Measurements from ENCODE around the gene TGFBI. TPM values are rescaled to one million over a fixed set of nuclear protein-coding genes. Genes with fewer than 3 reads are reported as not detected.

Gene TGFBI
- total and polyA plus RNA-seq, 2 donors (not counting 1 experiment from before 2014, with no cell fraction given): 398 to 889 TPM

DNA sequence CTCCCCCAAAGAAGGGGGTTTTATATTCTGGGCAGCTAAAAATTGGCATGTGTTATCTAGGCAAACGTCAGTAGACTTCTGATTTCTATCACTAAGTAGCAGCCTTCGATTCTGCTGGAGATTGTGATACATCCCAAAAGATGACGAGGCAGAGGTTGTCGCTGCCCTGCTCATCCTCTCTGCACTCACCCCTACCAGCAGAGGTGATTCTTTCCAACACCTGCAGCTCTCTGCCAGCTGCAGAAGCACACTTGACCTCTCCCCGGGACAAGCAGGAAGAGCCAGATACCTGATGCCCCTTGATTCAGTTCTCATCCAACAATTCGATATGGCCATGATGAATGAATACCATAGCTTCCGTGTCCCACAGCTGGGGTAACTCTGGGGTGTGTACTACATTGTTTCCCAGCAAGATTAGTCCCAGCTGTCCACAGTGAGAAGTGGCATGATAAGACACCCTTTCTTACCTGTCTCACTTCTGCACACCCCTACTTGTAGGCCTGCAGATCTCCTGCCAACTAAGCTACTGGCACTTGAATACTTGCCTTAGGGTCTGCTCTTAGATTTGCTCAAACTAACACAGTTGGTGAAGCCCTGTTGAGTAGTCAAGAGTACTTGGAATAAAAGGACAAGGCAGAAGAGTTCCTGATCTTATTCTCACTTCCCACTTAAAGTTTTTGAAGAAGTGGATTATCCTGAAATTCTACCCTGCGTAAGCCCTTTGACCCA lies 66.3 kb downstream of the TGFBI start:
- no peak overlapping the region for H3K4me2 ChIP-seq (ENCODE audit: extremely low read depth, insufficient read depth, low read length)
- no peak for DNase-seq (ENCODE audit: low read depth in 2 of 2)
- no peaks in the 10 kb centered on the region for H3K9me3 ChIP-seq (ENCODE audit: control insufficient read depth, insufficient read depth, low read depth, low read length)
- H3K27ac ChIP-seq (ENCODE audit: insufficient read depth, low read length): no peak overlapping the region
- H3K4me3 ChIP-seq (replicated peaks in 1 of 4; ENCODE audit: control extremely low read depth in 1 of 4, insufficient read depth in 1 of 4, low read depth in 3 of 4, low read length in 4 of 4): no peak overlapping the region
- no peaks in the 10 kb centered on the region for H3K27me3 ChIP-seq (ENCODE audit: control insufficient read depth, insufficient read depth, low read length)
- no peak overlapping the region for H2AFZ ChIP-seq (ENCODE audit: low read length)
- no peaks in the 10 kb centered on the region for H4K20me1 ChIP-seq (ENCODE audit: control insufficient read depth, extremely low read depth, insufficient read depth, low read length)
- no peaks in the 10 kb centered on the region for H3K4me1 ChIP-seq (ENCODE audit: control insufficient read depth, extremely low read depth, insufficient read depth, low read length)
- H3K79me2 ChIP-seq (ENCODE audit: control insufficient read depth, insufficient read depth, low read length): no peaks in the 10 kb centered on the region
- H3K9ac ChIP-seq (ENCODE audit: insufficient read depth, low read length): no peak overlapping the region
- TF ChIP-seq, protein P1, sequence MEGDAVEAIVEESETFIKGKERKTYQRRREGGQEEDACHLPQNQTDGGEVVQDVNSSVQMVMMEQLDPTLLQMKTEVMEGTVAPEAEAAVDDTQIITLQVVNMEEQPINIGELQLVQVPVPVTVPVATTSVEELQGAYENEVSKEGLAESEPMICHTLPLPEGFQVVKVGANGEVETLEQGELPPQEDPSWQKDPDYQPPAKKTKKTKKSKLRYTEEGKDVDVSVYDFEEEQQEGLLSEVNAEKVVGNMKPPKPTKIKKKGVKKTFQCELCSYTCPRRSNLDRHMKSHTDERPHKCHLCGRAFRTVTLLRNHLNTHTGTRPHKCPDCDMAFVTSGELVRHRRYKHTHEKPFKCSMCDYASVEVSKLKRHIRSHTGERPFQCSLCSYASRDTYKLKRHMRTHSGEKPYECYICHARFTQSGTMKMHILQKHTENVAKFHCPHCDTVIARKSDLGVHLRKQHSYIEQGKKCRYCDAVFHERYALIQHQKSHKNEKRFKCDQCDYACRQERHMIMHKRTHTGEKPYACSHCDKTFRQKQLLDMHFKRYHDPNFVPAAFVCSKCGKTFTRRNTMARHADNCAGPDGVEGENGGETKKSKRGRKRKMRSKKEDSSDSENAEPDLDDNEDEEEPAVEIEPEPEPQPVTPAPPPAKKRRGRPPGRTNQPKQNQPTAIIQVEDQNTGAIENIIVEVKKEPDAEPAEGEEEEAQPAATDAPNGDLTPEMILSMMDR (conservative IDR thresholded peaks at IDR 0.05 in 1 of 2, IDR thresholded peaks at IDR 0.05 in 1 of 2; ENCODE audit: low read depth in 1 of 2, low read length in 2 of 2): no peak
- TF ChIP-seq EZH2 (IDR thresholded peaks at IDR 0.05; ENCODE audit: low read length, missing control alignments): no peak
- H3K36me3 ChIP-seq (ENCODE audit: control insufficient read depth, insufficient read depth, low read length): no peaks in the 10 kb centered on the region

DNA sequence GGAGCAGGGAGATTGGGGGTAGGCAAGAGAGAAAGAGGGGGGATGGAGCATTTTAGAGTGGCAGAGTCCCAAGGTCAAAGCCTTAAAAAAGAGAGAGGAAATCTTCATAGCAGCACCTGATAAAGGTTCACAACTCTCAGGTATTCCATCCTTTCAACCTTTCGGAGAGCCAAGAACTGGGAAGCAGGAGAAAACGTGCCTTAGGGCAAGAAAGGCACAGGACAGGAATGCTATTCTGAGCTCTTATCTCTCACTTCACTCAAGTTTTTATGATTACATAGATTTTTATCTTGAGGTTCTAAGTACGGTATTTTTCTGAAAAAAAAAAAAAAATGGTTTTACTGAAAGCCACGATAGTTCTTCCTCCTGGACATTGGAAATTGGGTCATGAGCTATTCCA lies 69.4 kb downstream of the TGFBI start:
- H3K27ac ChIP-seq (ENCODE audit: insufficient read depth, low read length): no peak overlapping the region
- no peak for TF ChIP-seq EZH2 (IDR thresholded peaks at IDR 0.05; ENCODE audit: low read length, missing control alignments)
- TF ChIP-seq, protein P1 (conservative IDR thresholded peaks at IDR 0.05 in 1 of 2, IDR thresholded peaks at IDR 0.05 in 1 of 2; ENCODE audit: low read depth in 1 of 2, low read length in 2 of 2): no peak
- no peaks in the 10 kb centered on the region for H3K4me1 ChIP-seq (ENCODE audit: control insufficient read depth, extremely low read depth, insufficient read depth, low read length)
- H3K9me3 ChIP-seq (ENCODE audit: control insufficient read depth, insufficient read depth, low read depth, low read length): no peaks in the 10 kb centered on the region
- H3K4me2 ChIP-seq (ENCODE audit: extremely low read depth, insufficient read depth, low read length): no peak overlapping the region
- no peak overlapping the region for H2AFZ ChIP-seq (ENCODE audit: low read length)
- H3K36me3 ChIP-seq (ENCODE audit: control insufficient read depth, insufficient read depth, low read length): no peaks in the 10 kb centered on the region
- no peak overlapping the region for H3K9ac ChIP-seq (ENCODE audit: insufficient read depth, low read length)
- H3K4me3 ChIP-seq (replicated peaks in 1 of 4; ENCODE audit: control extremely low read depth in 1 of 4, insufficient read depth in 1 of 4, low read depth in 3 of 4, low read length in 4 of 4): no peak overlapping the region
- H4K20me1 ChIP-seq (ENCODE audit: control insufficient read depth, extremely low read depth, insufficient read depth, low read length): no peaks in the 10 kb centered on the region
- no peaks in the 10 kb centered on the region for H3K27me3 ChIP-seq (ENCODE audit: control insufficient read depth, insufficient read depth, low read length)
- no peak for DNase-seq (ENCODE audit: low read depth in 2 of 2)
- no peaks in the 10 kb centered on the region for H3K79me2 ChIP-seq (ENCODE audit: control insufficient read depth, insufficient read depth, low read length)

DNA sequence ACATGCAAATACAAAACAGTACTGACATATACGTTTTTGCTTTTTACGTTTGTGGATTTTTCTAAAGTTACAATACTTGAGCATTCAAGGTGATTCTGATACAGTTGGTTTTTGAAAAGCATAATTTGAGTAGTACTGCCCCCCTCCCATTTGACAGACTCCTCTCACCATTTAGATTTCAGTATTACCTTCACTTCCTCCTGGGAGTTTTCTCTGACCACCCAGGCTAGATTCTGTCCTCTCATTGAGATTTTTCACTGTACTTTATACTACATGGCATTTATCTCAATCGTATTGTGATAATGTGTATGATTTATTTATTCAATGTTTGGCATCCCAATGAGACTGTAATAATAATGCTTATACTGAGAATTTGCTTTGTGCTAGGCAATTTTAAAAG lies 71.1 kb downstream of the TGFBI start:
- TF ChIP-seq, protein P1 (conservative IDR thresholded peaks at IDR 0.05 in 1 of 2, IDR thresholded peaks at IDR 0.05 in 1 of 2; ENCODE audit: low read depth in 1 of 2, low read length in 2 of 2): no peak
- TF ChIP-seq EZH2 (IDR thresholded peaks at IDR 0.05; ENCODE audit: low read length, missing control alignments): no peak
- Histone ChIP-seq H3K4me2 (ENCODE audit: extremely low read depth, insufficient read depth, low read length) (no peak overlapping the region), H4K20me1 (ENCODE audit: control insufficient read depth, extremely low read depth, insufficient read depth, low read length) (no peaks in the 10 kb centered on the region), H3K36me3 (ENCODE audit: control insufficient read depth, insufficient read depth, low read length) (no peaks in the 10 kb centered on the region), H3K9me3 (ENCODE audit: control insufficient read depth, insufficient read depth, low read depth, low read length) (no peaks in the 10 kb centered on the region), H3K9ac (ENCODE audit: insufficient read depth, low read length) (no peak overlapping the region), H3K79me2 (ENCODE audit: control insufficient read depth, insufficient read depth, low read length) (no peaks in the 10 kb centered on the region), H3K4me3 (replicated peaks in 1 of 4; ENCODE audit: control extremely low read depth in 1 of 4, insufficient read depth in 1 of 4, low read depth in 3 of 4, low read length in 4 of 4) (no peak overlapping the region), H3K27ac (ENCODE audit: insufficient read depth, low read length) (no peak overlapping the region), H3K27me3 (ENCODE audit: control insufficient read depth, insufficient read depth, low read length) (no peaks in the 10 kb centered on the region), H2AFZ (ENCODE audit: low read length) (no peak overlapping the region), H3K4me1 (ENCODE audit: control insufficient read depth, extremely low read depth, insufficient read depth, low read length) (no peaks in the 10 kb centered on the region)
- DNase-seq (ENCODE audit: low read depth in 2 of 2): no peak

Measured in fibroblast of lung (primary cell).